Fibroblast of lung (primary cell): Measurements from ENCODE around the gene C1QTNF9B. TPM values are rescaled to one million over a fixed set of nuclear protein-coding genes. Genes with fewer than 3 reads are reported as not detected.

ENCODE experiments used
- DNase-seq, 2 donors: peaks; one replicate each; pipeline versions ENCODE4 v3.0.0 to v3.0.0-alpha.2; 2010; ENCODE audit warnings: low read depth in 2 of 2
- H2AFZ ChIP-seq: 2 replicates; pipeline ENCODE4 v1.5.1; 2012; ENCODE audit warnings: low read length, control low read depth, inconsistent platforms
- H3K27ac ChIP-seq: 2 replicates; pipeline ENCODE4 v1.5.1; 2011; ENCODE audit warnings: low read length, control low read depth; ENCODE audit not compliant: insufficient read depth
- H3K27me3 ChIP-seq: 2 replicates; pipeline ENCODE4 v1.5.1; 2011; ENCODE audit warnings: mild to moderate bottlenecking, low read length; ENCODE audit not compliant: control insufficient read depth, insufficient read depth
- H3K36me3 ChIP-seq: 2 replicates; pipeline ENCODE4 v1.5.1; 2011; ENCODE audit warnings: low read length; ENCODE audit not compliant: control insufficient read depth, insufficient read depth
- H3K4me1 ChIP-seq: 2 replicates; pipeline ENCODE4 v1.5.1; 2011; ENCODE audit warnings: low read length; ENCODE audit not compliant: control insufficient read depth, insufficient read depth; ENCODE audit errors: extremely low read depth
- H3K4me2 ChIP-seq: 2 replicates; pipeline ENCODE4 v1.5.1; 2011; ENCODE audit warnings: low read length, control low read depth; ENCODE audit not compliant: insufficient read depth; ENCODE audit errors: extremely low read depth
- H3K4me3 ChIP-seq, 4 experiments: fragments of 200-600 bp in 1 of 4; sonication (generic) in 1 of 4; replicated peaks in 1 of 4; 2 replicates each; pipeline ENCODE4 v1.5.1; 2011 to 2016; ENCODE audit warnings: low read length in 4 of 4, low read depth in 3 of 4, mild to moderate bottlenecking in 3 of 4, control low read depth in 2 of 4, inconsistent platforms in 1 of 4, mixed read lengths in 1 of 4; ENCODE audit not compliant: insufficient read depth in 1 of 4; ENCODE audit errors: control extremely low read depth in 1 of 4
- H3K79me2 ChIP-seq: 2 replicates; pipeline ENCODE4 v1.5.1; 2012; ENCODE audit warnings: mild to moderate bottlenecking, low read length, inconsistent platforms; ENCODE audit not compliant: control insufficient read depth, insufficient read depth
- H3K9ac ChIP-seq: 2 replicates; pipeline ENCODE4 v1.5.1; 2011; ENCODE audit warnings: mild to moderate bottlenecking, low read length, control low read depth; ENCODE audit not compliant: insufficient read depth
- H3K9me3 ChIP-seq: 2 replicates; pipeline ENCODE4 v1.5.1; 2012; ENCODE audit warnings: low read depth, low read length; ENCODE audit not compliant: control insufficient read depth, insufficient read depth
- H4K20me1 ChIP-seq: 2 replicates; pipeline ENCODE4 v1.5.1; 2011; ENCODE audit warnings: low read length; ENCODE audit not compliant: control insufficient read depth, insufficient read depth; ENCODE audit errors: extremely low read depth
- EZH2 ChIP-seq: IDR thresholded peaks from 2 replicates; pipeline ENCODE4 v1.5.1; 2012; ENCODE audit warnings: low read length, control low read depth, mild to moderate bottlenecking; ENCODE audit errors: missing control alignments
- polyA plus RNA-seq, 2 donors: library from polyadenylated mRNA; depleted of rRNA in 1 of 2; stranded (reverse) in 1 of 2; unstranded in 1 of 2; fragments of >200 nt; gene quantifications; 2 replicates each; pipeline ENCODE4 v1.2.1, GENCODE V29; 2011 to 2012; ENCODE audit warnings: missing spikeins in 1 of 2
- total RNA-seq: library from RNA; depleted of rRNA; stranded (reverse); fragments of >200 nt; gene quantifications from 2 replicates; pipeline ENCODE4 v1.2.1, GENCODE V29; 2014
- TF ChIP-seq, protein P1 (sequence below), 2 donors: IDR thresholded peaks in 1 of 2; conservative IDR thresholded peaks in 1 of 2; 1 replicate in 1 of 2; 2 replicates in 1 of 2; pipeline ENCODE4 v1.5.1; 2011 to 2012; ENCODE audit warnings: low read length in 2 of 2, control low read depth in 1 of 2, inconsistent platforms in 1 of 2, low read depth in 1 of 2, mild to moderate bottlenecking in 1 of 2

The C1QTNF9B gene
- total and polyA plus RNA-seq, 2 donors (not counting 1 experiment from before 2014, with no cell fraction given) = 0.83 to 1.1 TPM

DNA sequence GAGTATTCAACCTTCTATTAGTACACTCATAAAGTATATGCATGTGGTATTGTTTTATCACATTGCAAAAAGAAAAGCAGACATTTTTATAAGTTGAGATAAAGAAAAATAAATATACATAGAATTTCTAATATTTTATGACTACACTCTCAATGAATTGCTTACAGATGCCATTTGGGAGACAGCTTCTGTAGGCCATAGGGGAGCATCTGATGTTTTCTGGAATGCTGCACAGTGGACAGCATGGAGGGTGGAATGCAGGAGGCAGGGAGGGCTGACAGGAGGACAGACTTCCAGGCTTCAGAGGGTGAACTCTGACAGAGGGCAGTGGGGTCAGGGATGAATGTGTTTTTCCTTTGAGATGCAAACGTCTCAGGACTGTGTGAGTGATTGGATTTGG is 53.9 kb downstream of the C1QTNF9B start:
- no peak overlapping the region for H3K9ac ChIP-seq
- no peaks in the 10 kb centered on the region for H3K9me3 ChIP-seq

DNA sequence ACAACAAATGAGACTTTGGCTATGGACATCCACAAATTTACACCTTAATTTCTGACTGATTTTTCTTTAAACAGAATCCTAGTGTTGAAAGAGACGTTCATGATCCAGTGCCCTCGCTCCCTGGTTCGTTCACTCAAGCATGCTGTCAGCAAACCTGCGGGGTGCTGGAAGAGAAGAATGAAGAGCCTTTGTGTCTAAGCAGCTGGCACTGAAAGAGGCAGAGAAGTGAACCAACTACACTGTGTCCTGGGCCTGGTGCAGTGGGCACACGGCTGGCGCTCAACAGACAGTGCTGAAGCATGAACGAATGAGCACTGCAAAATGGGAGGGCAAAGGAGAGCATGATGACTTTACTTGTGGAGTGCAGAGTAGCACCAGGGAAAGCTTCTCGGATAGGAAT is 54.9 kb downstream of the C1QTNF9B start:
- Histone ChIP-seq H3K9ac (no peak overlapping the region), H2AFZ (no peak overlapping the region), H3K9me3 (no peaks in the 10 kb centered on the region), H3K27me3 (no peaks in the 10 kb centered on the region), H3K4me3 (no peak overlapping the region), H3K4me1 (no peaks in the 10 kb centered on the region), H3K27ac (no peak overlapping the region), H3K36me3 (no peaks in the 10 kb centered on the region), H4K20me1 (no peaks in the 10 kb centered on the region), H3K79me2 (no peaks in the 10 kb centered on the region), H3K4me2 (no peak overlapping the region)
- DNase-seq = no peak
- TF ChIP-seq, protein P1, sequence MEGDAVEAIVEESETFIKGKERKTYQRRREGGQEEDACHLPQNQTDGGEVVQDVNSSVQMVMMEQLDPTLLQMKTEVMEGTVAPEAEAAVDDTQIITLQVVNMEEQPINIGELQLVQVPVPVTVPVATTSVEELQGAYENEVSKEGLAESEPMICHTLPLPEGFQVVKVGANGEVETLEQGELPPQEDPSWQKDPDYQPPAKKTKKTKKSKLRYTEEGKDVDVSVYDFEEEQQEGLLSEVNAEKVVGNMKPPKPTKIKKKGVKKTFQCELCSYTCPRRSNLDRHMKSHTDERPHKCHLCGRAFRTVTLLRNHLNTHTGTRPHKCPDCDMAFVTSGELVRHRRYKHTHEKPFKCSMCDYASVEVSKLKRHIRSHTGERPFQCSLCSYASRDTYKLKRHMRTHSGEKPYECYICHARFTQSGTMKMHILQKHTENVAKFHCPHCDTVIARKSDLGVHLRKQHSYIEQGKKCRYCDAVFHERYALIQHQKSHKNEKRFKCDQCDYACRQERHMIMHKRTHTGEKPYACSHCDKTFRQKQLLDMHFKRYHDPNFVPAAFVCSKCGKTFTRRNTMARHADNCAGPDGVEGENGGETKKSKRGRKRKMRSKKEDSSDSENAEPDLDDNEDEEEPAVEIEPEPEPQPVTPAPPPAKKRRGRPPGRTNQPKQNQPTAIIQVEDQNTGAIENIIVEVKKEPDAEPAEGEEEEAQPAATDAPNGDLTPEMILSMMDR (conservative IDR thresholded peaks at IDR 0.05 in 1 of 2, IDR thresholded peaks at IDR 0.05 in 1 of 2; ENCODE audit: low read depth in 1 of 2, low read length in 2 of 2) = no peak
- TF ChIP-seq EZH2 = no peak

More for the DNA sequence above, 53.9 kb downstream of the C1QTNF9B start:
- no peak overlapping the region for H3K4me3 ChIP-seq
- H3K4me1 ChIP-seq = no peaks in the 10 kb centered on the region
- H3K79me2 ChIP-seq = no peaks in the 10 kb centered on the region
- DNase-seq = no peak
- no peaks in the 10 kb centered on the region for H4K20me1 ChIP-seq
- no peaks in the 10 kb centered on the region for H3K27me3 ChIP-seq
- no peaks in the 10 kb centered on the region for H3K36me3 ChIP-seq
- H3K27ac ChIP-seq = no peak overlapping the region
- no peak overlapping the region for H2AFZ ChIP-seq
- H3K4me2 ChIP-seq = no peak overlapping the region
- TF ChIP-seq, protein P1 (conservative IDR thresholded peaks at IDR 0.05 in 1 of 2, IDR thresholded peaks at IDR 0.05 in 1 of 2; ENCODE audit: low read depth in 1 of 2, low read length in 2 of 2) = no peak
- no peak for TF ChIP-seq EZH2

Other genes with a start within 250 kb of the C1QTNF9B start
- gene MIPEP, start 8.1 kb downstream of the C1QTNF9B start, total RNA-seq = 71.1 and 92.5 TPM in 2 replicates
- 71.1 and 90.0 TPM in 2 replicates for gene MIPEP, start 8.1 kb downstream of the C1QTNF9B start, polyA plus RNA-seq